Measurements from ENCODE around the gene UMOD.
A peak's percentile ranks its signal among the peaks of the same experiment; 100 is the strongest.
"Not testable (repeated sequence)": the region's sequence is repeated elsewhere in the genome, so short reads cannot be mapped to it uniquely, and the experiment has no call there.

Gene UMOD

DNA sequence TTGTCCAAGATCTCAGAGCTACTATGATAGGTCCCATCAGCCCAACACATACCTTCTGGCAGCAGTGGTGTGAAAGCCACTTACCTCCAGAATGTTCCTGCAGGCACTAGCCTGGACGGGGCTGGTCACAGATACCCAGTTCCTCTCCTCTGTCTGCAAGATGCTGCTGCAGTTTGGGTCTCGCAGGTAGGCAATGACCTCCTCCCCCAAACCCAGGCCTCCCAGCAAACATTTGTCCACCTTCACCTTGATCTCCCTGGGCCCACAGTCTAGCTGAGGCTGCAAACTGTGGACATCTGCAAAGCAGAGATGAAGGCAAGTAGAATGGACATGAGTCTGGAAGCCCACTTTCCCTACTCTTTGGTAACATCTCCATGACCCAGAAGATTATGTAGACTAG, 32.3 kb downstream of the UMOD start:
- no peak for DNase-seq

DNA sequence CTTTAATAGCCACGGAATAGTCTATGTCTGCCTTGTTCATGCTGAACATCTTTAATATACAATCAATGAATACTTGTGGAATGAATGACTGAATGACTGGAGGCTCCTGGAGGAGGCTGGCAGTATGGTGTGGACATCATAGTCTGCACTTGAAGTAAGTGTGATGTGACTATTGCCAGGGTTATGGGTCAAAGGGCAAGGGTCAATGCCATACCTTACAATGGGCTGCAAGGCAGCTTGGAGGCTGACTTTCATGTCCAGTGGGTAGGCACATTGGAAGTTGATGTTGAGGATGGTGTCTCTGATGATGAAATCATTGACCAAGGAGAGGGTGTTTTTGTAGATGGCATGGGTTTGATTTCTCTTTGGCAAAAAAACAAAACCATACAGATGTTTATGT, 33.1 kb downstream of the UMOD start:
- no peak for DNase-seq

DNA sequence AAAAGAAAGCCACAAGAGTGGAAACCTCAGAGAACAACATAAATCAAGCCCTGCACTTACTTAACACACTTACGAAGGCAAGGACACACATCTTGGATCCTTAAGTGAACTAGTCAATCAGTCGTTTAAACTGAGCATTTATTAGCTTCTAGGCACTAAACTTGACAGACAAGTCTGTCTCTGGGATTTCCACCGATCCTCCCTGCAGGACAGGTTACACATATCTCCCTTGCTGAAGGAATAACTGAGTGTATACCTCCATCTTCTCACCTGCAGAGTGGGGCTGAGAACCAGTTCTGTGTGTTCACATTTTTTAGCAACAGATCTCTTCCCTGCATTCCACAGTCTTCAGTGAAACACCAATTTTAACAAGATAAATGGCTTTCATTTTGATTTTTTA, 34.1 kb downstream of the UMOD start:
- DNase-seq = no peak

DNA sequence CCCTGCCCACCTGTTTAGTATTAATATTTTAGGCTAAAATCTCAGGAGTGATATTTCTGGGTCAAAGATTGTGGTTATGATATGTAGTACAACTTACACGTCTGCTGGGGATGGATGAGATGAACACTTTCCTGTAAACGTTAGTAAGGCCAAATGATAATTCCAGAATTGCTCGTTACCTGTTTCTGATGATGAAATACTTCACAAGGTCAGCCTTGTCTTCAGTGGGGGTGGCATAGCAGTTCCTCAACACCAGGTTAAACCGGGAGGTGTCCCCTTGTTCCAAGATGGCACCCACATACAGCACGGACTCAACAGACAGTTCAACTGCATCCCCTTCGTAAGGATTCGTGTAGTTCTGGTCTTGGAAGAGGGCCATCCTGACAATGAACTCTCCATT, 34.5 kb downstream of the UMOD start:
- no peak for DNase-seq

DNA sequence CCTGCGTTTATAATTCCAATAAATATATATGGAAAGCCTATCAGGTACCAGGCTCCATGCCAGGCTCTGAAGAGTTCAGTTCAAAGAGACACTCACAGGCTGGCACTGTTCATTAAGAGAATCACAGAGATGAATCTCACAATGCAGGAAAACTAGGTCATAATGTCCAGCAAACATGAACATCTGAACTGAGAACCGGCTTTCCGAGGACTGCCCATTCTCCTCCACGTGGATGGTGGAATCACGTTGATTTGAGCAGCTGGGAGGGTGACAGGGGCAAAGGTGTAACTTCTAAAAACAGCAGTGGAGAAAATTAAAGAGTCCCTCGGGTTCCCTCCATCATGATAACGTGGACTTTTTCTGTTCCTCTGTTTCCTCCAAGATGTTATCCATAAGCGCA, 35.4 kb downstream of the UMOD start:
- no peak for DNase-seq

DNA sequence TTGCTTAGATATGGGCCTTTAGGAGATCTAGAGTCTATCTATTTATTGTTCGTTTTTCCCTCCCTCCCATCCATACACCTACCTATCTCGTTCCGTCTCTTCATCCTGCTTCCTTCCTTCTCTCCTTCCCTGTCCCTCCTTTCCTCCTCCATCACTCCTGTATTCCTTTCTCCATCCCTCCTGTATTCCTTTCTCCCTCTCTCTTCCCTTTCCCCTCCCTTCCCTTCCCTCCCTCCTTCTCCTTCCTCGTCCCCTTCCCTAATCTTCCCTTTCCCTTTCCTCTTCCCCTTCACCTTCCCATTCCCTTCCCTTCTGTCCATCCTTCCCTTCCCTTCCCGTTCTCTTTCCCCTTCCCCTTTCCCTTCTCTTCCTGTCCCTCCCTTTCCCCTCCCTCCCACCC, 35.8 kb downstream of the UMOD start:
- DNase-seq = no peak

DNA sequence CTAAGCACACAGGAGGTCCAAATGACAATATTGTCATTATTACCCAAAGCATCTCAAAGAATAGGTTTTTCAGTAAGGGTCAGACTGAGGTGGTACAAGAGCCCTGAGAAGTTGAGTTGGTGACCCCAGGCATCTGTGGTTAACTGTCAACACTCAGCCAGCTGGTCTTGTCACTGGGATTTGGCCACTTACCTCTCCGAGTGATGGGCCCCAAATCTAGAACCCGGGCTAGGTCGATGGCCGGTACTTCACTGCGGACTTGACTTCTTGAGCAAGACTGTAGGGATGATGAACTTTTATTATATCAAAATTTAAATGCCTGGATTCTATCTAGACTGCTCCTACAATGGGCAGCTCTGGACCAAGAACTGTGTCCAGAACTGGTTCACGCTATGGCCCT, 36.8 kb downstream of the UMOD start:
- no peak for DNase-seq

DNA sequence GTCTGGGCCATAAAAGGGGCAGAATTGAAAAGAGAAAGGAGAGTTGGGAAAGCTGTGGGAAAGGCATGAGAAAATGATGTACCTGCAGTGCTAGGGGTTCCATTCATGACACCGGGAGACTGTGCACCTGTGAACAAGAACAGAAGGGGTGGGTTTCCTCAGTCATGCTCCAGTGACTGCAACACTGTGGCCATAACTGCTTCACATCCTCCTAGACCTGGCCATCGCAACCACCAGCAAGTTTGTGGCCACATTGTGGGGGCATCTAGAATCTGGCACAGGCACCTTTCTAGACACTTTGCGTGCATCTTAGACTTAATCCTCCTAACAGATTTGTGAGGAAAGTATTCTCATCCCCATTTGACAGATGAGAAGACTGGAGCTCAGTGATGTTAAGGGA, 37.9 kb downstream of the UMOD start:
- no peak for DNase-seq

DNA sequence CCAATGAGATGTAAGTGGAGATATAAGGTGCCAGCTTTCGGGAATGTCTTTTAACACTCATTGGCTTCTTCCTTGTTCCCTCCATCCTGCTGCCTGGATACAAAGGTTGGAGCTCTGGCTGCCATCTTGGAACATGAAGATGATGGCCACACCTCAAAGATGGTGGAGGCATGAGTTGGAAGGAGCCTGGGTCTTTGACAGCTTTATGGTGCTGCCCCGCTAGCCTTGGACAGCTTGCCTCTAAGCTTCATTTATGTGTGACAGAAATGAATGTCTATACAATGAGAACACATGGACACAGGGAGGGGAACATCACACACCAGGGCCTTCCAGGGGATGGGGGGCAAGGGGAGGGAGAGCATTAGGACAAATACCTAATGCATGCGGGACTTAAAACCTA, 38.8 kb downstream of the UMOD start:
- no peak for DNase-seq

DNA sequence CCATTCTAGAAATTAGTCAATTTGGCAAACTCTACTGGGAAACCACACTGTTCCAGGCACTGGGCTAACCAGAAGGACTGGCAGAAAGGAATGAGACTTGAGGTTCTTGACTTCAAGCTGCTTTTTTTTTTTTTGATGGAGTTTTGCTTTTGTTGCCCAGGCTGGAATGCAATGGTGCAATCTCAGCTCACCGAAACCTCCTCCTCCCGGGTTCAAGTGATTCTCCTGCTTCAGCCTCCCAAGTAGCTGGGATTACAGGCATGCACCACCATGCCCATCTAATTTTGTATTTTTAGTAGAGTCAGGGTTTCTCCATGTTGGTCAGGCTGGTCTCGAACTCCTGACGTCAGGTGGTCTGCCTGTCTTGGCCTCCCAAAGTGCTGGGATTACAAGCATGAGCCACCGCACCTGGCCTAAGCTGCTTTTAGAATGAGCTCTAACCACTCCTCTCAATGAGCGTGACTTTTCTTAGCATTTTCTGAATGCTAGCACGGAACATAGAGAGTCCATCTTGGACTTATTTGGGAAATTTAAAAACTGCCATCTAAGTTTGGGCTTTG, 39.9 kb downstream of the UMOD start:
- not testable (repeated sequence) for DNase-seq

DNA sequence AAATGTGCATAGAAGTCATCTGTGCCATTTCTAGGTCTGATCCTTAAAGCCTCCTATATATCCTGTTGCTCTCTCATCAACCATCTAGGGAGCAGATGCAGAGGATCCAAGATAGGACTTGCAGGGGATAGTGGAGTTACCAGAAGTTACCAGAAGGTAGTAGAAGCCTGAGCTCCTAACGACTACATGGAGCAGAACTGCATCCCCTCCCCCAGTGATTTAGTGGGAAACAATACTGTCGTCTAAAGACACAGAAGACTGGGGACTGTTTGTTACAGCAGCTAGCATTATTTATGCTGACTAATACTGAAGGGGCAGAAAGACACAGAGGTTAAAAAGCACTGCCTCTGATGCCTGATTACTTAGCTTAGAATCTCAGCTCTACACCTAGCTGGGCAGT, 41.0 kb downstream of the UMOD start:
- DNase-seq = no peak

DNA sequence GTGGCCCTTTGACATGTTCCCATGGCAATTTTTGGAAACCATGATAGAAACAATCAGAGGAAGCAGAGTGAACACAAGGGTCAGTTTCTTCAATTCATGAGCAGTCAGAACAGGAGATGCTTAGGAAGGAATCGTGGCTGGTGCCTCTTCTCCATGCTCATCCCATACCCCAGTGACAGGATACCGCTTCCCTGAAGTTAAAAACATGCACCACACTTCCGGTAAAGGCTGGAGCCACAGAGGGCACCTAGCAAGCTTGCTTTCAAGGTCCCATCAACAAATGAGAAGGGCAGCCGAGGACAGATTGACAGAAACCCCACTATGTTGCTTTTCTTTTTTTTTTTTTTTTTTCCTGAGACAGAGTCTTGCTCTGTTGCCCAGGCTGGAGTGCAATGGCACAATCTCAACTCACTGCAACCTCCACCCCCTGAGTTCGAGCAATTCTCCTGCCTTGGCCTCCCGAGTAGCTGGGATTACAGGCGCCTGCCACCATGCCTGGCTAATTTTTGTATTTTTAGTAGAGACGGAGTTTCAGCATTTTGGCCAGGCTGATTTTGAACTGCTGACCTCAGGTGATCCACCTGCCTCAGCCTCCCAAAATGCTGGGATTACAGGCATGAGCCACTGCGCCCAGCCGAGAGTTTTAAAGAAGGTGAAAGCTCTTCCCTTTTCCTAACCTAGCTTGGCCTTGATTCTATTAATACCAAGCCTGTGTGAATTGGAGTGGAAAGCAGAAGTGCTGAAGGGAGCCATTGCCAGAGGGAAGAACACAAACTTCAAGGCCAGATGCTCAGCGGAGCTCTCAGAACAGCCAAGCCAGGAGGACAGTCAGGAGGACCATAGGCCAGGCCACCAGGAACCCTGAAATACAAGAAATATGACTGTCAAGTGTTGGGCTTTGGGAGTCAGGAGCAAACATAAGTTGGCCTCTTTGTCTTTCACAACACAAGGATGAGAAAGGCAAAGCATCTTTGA, 41.8 kb downstream of the UMOD start:
- DNase-seq = no peak

DNA sequence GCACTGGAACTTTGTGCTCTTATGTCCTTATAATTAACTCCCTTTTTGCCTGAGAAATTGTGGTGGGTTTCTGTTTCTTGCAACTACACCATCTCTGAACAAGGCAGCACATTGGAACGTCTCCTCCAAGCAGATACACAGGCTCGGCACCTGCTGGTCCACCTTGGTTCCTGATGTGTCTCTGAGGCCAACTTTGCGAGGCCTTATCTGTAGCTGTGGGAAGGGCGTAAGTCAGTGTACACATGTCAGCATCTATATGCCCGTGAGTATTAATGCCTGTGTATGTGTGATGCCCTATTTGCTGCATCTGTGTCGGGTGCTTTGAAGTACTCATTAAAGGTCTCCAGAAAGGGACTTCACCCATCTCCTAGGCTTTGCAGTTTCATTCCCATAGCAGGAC, 42.7 kb downstream of the UMOD start:
- no peak for DNase-seq

DNA sequence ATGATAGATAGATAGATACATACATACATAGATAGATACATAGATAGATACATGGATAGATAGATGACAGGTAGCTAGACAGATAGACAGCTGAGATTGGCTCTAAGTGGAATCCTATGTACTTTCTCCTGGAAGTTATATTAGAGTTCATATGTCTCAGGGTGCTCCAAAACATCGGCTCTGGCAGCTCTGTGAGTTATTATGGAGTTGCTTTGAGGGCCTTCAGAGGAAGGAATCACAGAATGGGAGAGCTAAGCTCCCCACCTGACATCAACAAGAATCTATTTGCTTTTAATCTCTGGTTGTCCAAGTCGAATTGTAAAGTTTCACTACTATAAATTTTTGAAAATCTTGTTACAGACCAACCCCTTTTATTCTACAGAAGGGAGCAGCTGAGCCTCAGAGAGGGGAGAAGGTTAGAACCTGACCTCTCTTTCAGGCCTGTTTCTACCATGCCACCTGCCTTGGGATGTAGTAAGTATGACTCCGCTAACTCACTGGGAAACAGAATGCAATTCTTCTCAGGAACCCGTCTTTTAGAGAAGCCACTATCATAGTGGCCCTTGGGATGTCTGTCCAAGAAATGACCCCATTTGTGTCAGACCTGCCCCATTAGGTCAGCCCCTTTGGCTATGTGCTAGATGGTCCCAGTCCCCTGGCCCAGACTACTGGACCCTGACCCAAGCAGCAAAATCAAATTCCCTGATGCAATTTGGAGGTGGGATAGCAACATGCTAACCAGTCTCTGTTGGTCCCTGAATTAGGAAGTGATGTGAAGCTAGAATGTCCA, 43.5 kb downstream of the UMOD start:
- DNase-seq = no peak

DNA sequence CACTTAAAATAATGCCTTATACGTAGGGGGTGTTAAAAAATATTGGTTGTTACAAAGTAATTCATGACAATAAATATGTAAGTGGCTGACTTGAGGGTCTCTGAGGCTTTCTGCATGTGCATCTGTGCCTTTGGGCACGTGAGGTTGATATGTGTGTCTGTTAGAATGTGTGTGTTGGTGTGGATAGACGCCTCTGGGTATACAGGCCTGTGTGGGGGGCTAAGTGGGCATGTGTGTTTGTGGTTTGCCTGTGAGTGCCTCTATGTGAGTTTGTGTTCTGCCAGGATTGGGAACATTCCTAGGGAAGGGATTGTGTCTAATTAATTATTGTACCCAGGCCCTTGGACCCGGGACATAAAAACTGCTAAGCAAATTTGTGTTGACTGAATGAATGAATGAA, 44.2 kb downstream of the UMOD start:
- no peak for DNase-seq

DNA sequence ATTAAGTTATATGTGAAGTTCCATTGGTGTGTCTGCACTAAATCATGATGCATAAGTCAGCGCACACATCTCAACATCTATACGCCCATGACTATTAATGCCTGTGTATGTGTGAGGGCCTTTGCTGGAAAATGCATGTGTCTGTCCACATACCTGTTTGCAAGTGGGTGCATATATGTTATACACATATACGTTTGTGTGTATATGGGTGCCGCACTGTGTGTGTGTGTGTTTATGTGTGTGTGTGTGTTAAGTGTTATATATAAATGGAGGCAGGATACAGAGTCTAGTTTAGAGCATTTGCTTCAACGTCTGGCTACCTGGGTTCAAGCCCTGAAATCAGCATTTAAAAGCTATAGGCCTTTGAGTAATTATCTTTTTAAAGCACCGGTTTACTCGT, 44.7 kb downstream of the UMOD start:
- no peak for DNase-seq

DNA sequence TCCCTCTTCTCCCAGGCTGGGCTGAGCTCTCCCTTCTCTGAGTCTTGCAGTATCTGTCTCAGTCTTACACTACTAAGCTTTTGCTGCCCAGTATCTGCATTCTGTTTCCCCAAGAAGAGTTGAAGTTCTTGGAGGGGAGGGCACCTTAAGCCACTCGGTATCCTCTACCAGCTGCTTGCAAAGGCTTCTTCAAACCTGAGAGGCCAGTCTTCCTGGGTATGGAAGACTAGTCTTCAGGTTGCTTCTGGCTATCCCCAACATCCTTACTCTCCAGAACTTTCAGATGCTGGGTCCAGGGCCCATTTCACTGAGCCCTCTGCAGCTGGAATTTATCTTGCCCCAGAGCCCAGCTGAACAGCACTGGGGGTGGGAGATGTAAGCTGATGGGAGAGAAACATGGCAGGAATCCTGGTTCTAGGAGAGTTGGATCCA, 45.3 kb downstream of the UMOD start:
- DNase-seq = no peak

DNA sequence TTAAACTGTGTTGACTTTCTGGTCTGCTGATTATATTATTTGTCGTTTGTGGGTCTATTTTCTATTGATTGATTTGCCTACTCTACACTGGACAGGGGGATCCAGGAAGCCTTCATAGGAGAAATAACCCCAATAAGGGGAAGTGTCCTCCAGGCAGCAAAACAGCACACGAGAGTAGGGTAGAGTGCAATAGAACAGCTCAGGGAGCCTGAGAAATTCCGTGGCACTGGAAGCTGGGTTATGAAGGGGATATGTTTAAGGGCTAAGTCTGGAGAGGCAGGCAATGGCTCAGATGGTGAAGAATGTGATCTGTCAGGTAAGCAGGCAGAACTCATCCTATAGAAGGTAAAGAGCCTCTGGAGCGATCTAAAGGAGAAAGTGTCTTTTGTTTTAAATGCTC, 46.1 kb downstream of the UMOD start:
- no peak for DNase-seq

DNA sequence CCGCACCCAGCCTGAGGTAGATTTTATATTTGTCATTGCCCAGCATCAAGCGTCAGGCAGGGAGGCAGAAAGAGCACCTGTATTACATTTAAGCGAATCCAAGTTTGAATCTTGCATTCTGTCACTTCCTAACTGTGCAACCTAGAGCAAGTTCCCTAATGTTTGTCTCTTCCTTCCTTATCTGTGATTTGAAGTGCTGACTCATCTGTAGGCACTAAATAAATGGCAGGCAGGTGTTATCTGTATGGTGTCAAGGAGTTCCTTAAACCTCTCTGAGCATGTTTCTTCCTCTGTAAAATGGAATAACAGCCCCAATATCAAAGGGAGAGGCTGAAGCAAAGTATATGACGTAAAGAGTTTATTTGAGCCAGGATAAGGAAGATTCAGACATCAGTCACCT, 49.5 kb downstream of the UMOD start:
- no peak for DNase-seq

DNA sequence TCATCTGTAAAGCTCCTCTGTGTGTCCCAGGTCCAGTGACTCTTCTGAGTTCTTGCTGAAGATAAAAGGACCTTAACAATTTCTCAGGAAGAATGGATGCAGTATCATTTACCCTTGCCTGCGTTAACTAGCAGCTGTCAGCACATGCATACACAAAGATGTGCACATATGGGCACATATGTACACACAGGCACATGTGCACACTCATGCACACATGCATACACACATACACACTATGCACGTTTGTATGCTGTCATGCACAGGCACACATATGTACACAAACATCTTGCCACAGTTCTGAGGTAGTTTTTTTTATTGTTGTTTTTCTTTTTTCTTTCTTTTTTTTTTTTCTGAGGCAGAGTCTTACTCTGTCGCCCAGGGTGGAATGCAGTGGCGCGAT, 50.1 kb downstream of the UMOD start:
- no peak for DNase-seq

DNA sequence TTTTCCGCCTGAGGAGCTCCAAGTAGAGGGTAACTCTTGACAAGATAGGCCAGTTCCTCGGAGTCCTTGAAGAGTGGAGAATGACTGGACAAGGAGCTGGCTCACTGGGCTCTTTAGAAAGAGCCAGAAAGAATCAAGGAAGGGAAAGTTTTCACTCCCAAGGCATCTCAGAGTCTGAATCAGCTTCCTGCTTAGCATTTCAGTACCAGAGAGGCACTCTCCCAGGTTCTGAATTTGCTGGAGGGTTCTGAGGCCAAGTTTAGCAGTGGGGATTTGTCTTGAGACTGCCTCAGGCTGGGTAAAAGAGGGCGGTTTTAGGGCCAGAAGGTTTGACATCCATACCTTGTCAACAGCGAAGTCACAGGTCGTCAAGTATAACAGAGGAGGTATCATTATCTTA, 50.7 kb downstream of the UMOD start:
- no peak for DNase-seq

DNA sequence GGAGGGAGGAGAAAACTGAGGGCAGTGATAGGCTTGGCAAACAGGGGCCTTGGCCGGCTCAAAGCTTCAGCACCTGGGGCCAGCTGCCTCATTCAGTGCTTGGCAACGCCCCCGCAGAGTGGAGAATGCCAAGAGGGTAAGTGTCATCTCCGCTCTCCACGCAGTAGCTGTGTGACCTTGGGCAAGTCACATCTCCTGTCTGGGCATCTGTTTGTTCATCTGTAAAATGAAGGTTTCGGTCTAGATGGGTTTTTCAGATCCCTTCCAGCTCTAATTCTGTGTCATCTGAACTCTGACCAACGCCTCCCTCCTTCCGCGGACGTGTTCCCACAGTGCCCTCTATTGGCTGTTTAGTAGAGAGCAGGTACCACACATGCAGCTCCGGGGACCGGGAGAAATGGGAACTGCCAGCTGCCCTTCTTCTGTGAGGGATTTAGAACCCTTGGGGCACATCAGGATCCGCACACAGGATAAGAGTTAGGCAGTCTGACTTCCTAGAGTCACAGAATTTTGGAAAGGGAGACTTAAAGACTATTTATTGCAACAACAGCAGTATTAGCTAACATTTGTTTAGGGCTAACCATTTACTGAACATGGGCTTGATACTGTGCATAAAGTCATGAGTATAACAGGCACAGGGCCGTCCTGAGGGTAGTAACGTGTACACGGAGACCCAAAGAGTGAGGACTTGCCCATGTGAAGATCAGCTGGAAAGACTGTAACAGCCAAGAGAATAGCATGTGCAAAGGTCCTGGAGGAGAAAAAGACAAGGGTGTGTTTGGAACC, 52.0 kb downstream of the UMOD start:
- peak; percentile 34 for DNase-seq

DNA sequence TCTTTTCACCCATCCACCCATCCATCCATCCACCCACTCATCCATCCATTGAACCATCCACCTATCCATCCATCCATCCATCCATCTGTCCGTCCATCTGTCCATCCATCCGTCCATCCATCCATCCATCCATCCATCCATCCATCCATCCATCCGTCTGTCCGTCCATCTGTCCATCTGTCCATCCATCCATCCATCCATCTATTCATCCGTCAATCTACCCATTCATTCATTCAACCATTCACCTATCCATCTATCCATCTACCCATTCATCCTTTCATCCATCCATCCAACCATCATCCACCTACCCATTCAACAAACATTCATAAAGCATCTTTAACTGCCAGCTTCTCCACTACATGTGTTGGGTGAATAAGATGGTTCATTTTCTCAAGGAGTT, 54.1 kb downstream of the UMOD start:
- DNase-seq = no peak
